Epithelial cell of alveolus of lung (primary cell): ENCODE measurements around the gene UBQLNL. TPM values are rescaled to one million over a fixed set of nuclear protein-coding genes. Genes with fewer than 3 reads are reported as not detected.

Experiments
- total RNA-seq: library from RNA; depleted of rRNA; stranded (reverse); fragments of >200 nt; gene quantifications from 2 replicates; pipeline ENCODE4 v1.2.1, GENCODE V29; 2015

Gene UBQLNL, protein sequence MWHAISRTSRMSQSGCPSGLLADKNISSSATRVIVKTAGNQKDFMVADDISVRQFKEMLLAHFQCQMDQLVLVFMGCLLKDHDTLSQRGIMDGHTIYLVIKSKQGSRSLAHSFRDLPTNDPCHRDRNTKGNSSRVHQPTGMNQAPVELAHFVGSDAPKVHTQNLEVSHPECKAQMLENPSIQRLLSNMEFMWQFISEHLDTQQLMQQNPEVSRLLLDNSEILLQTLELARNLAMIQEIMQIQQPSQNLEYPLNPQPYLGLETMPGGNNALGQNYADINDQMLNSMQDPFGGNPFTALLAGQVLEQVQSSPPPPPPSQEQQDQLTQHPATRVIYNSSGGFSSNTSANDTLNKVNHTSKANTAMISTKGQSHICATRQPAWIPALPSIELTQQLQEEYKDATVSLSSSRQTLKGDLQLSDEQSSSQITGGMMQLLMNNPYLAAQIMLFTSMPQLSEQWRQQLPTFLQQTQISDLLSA
- 0.13 and 0.40 TPM in 2 replicates for total RNA-seq

GRCh38 chr11:5516599-5516998 lies at the start of gene UBQLNL:
TSS of gene UBQLNL (minus strand) at chr11:5516699. CDS start at chr11:5516441, 258 bp downstream.

DNA sequence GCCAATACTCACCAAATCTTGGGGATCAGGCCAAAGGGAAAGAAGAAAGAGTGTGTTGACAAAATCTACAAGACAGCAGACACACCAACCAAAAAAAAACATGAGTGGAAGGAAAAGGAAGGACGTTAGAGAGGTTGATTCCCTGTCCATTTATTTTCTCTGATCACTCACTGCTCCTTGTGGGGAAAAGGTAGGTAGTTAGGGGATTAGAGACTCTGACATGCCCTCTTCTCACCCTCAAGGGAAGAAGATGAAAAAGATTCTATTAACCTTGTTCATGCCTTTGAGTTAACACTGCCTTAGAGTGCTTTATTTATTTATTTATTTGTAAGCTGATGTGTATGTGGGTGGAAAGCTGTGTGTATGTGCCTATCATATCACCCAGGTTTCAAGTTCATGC lies 31.9 kb upstream of the UBQLNL start, which contains the start of gene OR52H1:
OR52H1 (minus strand) TSS at position 101 of the 400 bp plus-strand sequence. CDS start 3,035 bp downstream, outside the sequence.

DNA sequence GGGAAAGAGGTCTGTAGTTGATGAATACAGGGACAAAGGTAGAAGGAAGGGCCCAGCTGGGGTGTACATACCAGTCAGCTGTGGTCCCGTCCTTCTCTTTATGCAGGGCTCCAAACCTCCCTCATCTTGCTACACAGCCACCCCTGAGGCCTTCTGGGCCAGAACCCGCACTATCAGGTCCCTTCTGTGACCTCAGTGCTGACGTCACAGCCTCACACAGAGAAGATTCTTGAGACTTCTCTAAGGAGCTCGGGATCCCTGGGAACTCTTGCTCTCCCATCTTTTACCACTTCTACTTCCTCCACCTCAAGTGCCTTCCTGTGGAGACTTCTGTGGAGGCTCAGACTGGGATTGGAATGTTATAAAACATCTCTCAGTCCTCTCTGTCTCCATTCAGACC lies 6.7 kb downstream of the UBQLNL start, which contains the start of gene UBQLN3:
UBQLN3 (minus strand) TSS at position 155 of the 400 bp plus-strand sequence. CDS start 399 bp downstream, outside the sequence.

GRCh38 chr11:5488385-5488784 lies 28.1 kb downstream of the UBQLNL start, which contains the start of gene OR52D1:
TSS of gene OR52D1 (plus strand) at chr11:5488685. CDS start at chr11:5488707, 22 bp downstream.

Other genes starting within 250 kb of the UBQLNL start
- not detected in 2 replicates for gene HBE1, start 246.8 kb downstream of the UBQLNL start, total RNA-seq
- not detected in 2 replicates for gene OR51B4, start 214.8 kb downstream of the UBQLNL start, total RNA-seq
- gene OR51B2, start 192.4 kb downstream of the UBQLNL start, total RNA-seq = not detected in 2 replicates
- gene OR51B5, start 173.2 kb downstream of the UBQLNL start, total RNA-seq = not detected in 2 replicates
- not detected in 2 replicates for gene OR51B6, start 165.2 kb downstream of the UBQLNL start, total RNA-seq
- gene OR51M1, start 132.9 kb downstream of the UBQLNL start, total RNA-seq = not detected in 2 replicates
- gene OR51Q1, start 94.6 kb downstream of the UBQLNL start, total RNA-seq = not detected in 2 replicates
- not detected in 2 replicates for gene OR51I1, start 75.2 kb downstream of the UBQLNL start, total RNA-seq
- not detected in 2 replicates for gene OR51I2, start 67.4 kb downstream of the UBQLNL start, total RNA-seq
- not detected in 2 replicates for gene OR52D1, start 28.0 kb downstream of the UBQLNL start, total RNA-seq
- gene UBQLN3, start 6.7 kb downstream of the UBQLNL start, total RNA-seq = under 0.01 and 0.08 TPM in 2 replicates
- 0.16 TPM in 1 of 2 replicates, not detected in the other for gene OR52H1, start 31.8 kb upstream of the UBQLNL start, total RNA-seq
- gene OR52B6, start 64.2 kb upstream of the UBQLNL start, total RNA-seq = not detected in 2 replicates
- gene TRIM6, start 79.9 kb upstream of the UBQLNL start, total RNA-seq = 2.6 and 5.6 TPM in 2 replicates
- 8.0 and 10.4 TPM in 2 replicates for gene TRIM34, start 108.3 kb upstream of the UBQLNL start, total RNA-seq
- 28.4 and 30.4 TPM in 2 replicates for gene TRIM5, start 168.4 kb upstream of the UBQLNL start, total RNA-seq
- gene TRIM22, start 173.1 kb upstream of the UBQLNL start, total RNA-seq = 9.3 and 28.7 TPM in 2 replicates
- not detected in 2 replicates for gene OR56B1, start 219.7 kb upstream of the UBQLNL start, total RNA-seq
- gene OR52N4, start 237.5 kb upstream of the UBQLNL start, total RNA-seq = not detected in 2 replicates